ENCODE results near the gene PROCR. TPM values are rescaled to one million over a fixed set of nuclear protein-coding genes. Genes with fewer than 3 reads are reported as not detected.

The PROCR gene
- total and polyA plus RNA-seq, 9 of the 15 experiments (the other 6 are each of a cell fraction or from before 2014, with no cell fraction given) = 1.6 to 7.1 (median 4.0) TPM

- TF ChIP-seq ZNF146 (CRISPR knock-in tag; IDR thresholded peaks at IDR 0.05; ENCODE audit: unreplicated experiment) (peak; percentile 35), EP300 (IDR thresholded peaks at IDR 0.05; ENCODE audit: low read length) (no peak), BCLAF1 (IDR thresholded peaks at IDR 0.05; ENCODE audit: borderline replicate concordance in 1 of 2, control insufficient read depth in 1 of 2, low read depth in 2 of 2, low read length in 1 of 2) (no peak), ZBTB8A (IDR thresholded peaks at IDR 0.05; ENCODE audit: partially characterized antibody) (no peak), KLF16 (IDR thresholded peaks at IDR 0.05) (no peak)
- TF ChIP-seq, protein P1, sequence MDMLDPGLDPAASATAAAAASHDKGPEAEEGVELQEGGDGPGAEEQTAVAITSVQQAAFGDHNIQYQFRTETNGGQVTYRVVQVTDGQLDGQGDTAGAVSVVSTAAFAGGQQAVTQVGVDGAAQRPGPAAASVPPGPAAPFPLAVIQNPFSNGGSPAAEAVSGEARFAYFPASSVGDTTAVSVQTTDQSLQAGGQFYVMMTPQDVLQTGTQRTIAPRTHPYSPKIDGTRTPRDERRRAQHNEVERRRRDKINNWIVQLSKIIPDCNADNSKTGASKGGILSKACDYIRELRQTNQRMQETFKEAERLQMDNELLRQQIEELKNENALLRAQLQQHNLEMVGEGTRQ (CRISPR knock-in tag; IDR thresholded peaks at IDR 0.05) = no peak
- TF ChIP-seq, protein P2, sequence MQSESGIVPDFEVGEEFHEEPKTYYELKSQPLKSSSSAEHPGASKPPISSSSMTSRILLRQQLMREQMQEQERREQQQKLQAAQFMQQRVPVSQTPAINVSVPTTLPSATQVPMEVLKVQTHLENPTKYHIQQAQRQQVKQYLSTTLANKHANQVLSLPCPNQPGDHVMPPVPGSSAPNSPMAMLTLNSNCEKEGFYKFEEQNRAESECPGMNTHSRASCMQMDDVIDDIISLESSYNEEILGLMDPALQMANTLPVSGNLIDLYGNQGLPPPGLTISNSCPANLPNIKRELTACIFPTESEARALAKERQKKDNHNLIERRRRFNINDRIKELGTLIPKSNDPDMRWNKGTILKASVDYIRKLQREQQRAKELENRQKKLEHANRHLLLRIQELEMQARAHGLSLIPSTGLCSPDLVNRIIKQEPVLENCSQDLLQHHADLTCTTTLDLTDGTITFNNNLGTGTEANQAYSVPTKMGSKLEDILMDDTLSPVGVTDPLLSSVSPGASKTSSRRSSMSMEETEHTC (IDR thresholded peaks at IDR 0.05) = no peak
Observed at GRCh38 chr20:35206802-35207201, 34.9 kb downstream of the PROCR start (continued).
